HCT116 (cell line): ENCODE results near the gene IL1RAPL1.

Source experiments
- EZH2 ChIP-seq: fragments of 200-600 bp; sonication (generic); IDR thresholded peaks from 2 replicates; pipeline ENCODE4 v1.6.1; 2017; ENCODE audit warnings: antibody characterized with exemption, mixed run types
- FOSL1 ChIP-seq: IDR thresholded peaks from 2 replicates; pipeline ENCODE4 v1.6.1; 2012; ENCODE audit warnings: low read depth
- POLR2A ChIP-seq: IDR thresholded peaks from 2 replicates; pipeline ENCODE4 v1.7.0; 2011; ENCODE audit warnings: borderline replicate concordance; ENCODE audit not compliant: insufficient read depth, insufficient read length; ENCODE audit errors: extremely low read depth
- POLR2AphosphoS5 ChIP-seq: IDR thresholded peaks from 2 replicates; pipeline ENCODE4 v1.6.1; 2011; ENCODE audit warnings: mild to moderate bottlenecking, low read depth, low read length, moderate library complexity
- ZNF274 ChIP-seq: fragments of 200-500 bp; sonication (Bioruptor generic); IDR thresholded peaks from 2 replicates; pipeline ENCODE4 v1.6.1; 2014; ENCODE audit warnings: mild to moderate bottlenecking, low read depth, low read length, inconsistent platforms
- TF ChIP-seq, protein P1 (sequence below), 3 experiments: fragments of 200-600 bp in 1 of 3; sonication (generic) in 1 of 3; IDR thresholded peaks in 2 of 3; conservative IDR thresholded peaks in 1 of 3; 2 replicates each; pipeline ENCODE4 v1.5.1; 2012 to 2017; ENCODE audit warnings: low read depth in 2 of 3, low read length in 2 of 3, antibody characterized with exemption in 1 of 3, borderline replicate concordance in 1 of 3, control low read depth in 1 of 3, mild to moderate bottlenecking in 1 of 3, mixed read lengths in 1 of 3, mixed run types in 1 of 3, moderate library complexity in 1 of 3; ENCODE audit not compliant: insufficient read depth in 1 of 3

DNA sequence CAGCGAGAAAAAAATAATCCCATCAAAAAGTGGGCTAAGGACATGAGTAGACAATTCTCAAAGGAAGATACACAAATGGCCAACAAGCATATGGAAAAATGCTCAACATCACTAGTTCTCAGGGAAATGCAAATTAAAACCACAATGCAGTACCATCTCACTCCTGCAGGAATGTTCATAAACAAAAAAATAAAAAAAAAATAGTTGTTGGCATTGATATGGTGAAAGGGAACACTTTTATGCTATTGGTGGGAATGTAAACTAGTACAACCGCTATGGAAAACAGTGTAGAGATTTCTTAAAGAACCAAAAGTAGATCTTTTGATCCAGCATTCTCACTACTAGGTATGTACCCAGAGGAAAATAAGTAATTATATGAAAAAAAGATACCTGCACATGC, 1119.8 kb downstream of the IL1RAPL1 start:
- no peak for TF ChIP-seq POLR2A
- no peak for TF ChIP-seq EZH2
- TF ChIP-seq, protein P1, sequence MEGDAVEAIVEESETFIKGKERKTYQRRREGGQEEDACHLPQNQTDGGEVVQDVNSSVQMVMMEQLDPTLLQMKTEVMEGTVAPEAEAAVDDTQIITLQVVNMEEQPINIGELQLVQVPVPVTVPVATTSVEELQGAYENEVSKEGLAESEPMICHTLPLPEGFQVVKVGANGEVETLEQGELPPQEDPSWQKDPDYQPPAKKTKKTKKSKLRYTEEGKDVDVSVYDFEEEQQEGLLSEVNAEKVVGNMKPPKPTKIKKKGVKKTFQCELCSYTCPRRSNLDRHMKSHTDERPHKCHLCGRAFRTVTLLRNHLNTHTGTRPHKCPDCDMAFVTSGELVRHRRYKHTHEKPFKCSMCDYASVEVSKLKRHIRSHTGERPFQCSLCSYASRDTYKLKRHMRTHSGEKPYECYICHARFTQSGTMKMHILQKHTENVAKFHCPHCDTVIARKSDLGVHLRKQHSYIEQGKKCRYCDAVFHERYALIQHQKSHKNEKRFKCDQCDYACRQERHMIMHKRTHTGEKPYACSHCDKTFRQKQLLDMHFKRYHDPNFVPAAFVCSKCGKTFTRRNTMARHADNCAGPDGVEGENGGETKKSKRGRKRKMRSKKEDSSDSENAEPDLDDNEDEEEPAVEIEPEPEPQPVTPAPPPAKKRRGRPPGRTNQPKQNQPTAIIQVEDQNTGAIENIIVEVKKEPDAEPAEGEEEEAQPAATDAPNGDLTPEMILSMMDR (IDR thresholded peaks at IDR 0.05 in 2 of 3, conservative IDR thresholded peaks at IDR 0.05 in 1 of 3; ENCODE audit: borderline replicate concordance in 1 of 3, insufficient read depth in 1 of 3, low read depth in 2 of 3, low read length in 2 of 3): no peak
- no peak for TF ChIP-seq ZNF274
- TF ChIP-seq FOSL1: no peak
- TF ChIP-seq POLR2AphosphoS5: no peak
